GM21526 (cell line): Measurements from ENCODE around the gene TMEM87B.

ENCODE experiments used
- ATAC-seq: cut with Tn5 transposase; IDR thresholded peaks from one replicate; pipeline ENCODE4 v1.9.1; 2021; ENCODE audit warnings: moderate library complexity; ENCODE audit not compliant: unreplicated experiment, low FRiP score

TMEM87B gene, protein sequence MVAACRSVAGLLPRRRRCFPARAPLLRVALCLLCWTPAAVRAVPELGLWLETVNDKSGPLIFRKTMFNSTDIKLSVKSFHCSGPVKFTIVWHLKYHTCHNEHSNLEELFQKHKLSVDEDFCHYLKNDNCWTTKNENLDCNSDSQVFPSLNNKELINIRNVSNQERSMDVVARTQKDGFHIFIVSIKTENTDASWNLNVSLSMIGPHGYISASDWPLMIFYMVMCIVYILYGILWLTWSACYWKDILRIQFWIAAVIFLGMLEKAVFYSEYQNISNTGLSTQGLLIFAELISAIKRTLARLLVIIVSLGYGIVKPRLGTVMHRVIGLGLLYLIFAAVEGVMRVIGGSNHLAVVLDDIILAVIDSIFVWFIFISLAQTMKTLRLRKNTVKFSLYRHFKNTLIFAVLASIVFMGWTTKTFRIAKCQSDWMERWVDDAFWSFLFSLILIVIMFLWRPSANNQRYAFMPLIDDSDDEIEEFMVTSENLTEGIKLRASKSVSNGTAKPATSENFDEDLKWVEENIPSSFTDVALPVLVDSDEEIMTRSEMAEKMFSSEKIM

GRCh38 chr2:112054847-112055729, at the start of gene TMEM87B:
TSS of gene TMEM87B (plus strand) at chr2:112055269. CDS start at chr2:112055592, 323 bp downstream.
- ATAC-seq = peak; percentile 55

GRCh38 chr2:112005406-112006075, 49.5 kb upstream of the TMEM87B start:
- ATAC-seq = no peak

- ATAC-seq = no peak
These were observed 49.0 kb upstream of the TMEM87B start for GRCh38 chr2:112006076-112006410.

DNA sequence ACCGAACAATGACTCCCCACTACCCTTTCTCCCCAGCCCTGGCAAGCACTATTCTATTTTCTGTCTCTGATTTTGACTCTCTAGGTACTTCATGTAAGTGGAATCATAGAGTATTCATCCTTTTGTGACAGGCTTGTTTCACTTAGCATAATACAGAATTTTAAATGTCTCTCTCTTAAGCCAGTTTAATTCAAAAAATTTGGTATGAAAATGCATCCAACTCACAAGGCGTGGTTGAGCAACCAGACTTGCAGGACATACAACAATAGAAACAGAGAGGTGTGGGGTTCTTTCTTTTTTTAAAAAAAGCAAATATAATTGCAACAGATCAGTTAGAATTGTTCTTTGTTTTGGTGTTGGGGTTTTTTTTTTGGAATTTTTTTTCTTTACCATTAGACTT, 47.6 kb upstream of the TMEM87B start:
- ATAC-seq = no peak

DNA sequence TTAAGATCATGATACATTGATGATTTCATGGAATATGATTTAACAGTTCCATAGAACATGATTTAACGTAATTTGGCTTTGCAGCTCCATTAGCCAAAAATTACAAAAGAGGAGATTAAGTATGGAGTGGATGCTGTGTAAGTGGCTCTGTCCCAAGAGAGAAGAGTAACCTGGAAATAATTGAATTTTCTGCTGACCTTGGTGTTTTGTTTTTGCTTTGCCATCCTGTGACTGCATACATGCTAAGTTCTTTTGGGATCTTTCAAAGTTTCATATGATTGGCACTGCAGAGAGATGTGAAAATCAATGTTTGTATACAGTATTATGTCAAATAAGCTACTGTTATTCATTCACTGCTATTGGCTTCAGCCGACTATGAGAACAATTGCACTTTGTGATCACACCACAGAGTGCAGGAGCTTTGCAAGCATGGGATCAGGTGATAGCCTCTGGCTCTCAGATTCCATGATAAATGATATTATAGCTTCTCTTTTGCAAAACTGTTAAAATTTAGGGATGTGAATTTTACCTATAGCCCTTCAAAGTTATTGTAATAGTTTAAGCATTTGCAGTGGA, 46.1 kb upstream of the TMEM87B start:
- ATAC-seq = no peak

- no peak for ATAC-seq
These were observed 44.3 kb upstream of the TMEM87B start for GRCh38 chr2:112010751-112011150.

GRCh38 chr2:112012556-112012955, 42.5 kb upstream of the TMEM87B start:
- no peak for ATAC-seq

DNA sequence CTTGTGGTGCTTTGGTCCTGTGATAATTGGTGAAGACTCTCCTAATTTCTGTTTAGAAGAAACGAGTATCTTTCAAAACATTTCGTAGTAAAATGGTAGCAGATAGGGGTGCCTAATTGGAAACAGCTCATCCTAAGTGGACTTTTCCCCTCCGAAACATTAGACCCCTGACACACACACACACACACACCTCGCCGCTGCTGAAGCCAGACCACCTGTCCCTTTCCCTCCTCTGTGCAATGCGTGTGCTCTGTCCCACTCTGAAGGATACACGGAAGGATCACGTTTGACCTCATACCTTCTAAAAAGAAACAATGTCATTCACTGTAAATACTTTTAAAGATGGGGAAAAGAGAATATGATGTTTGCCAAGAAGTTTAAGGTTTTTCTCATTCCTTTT, 36.2 kb upstream of the TMEM87B start:
- no peak for ATAC-seq

GRCh38 chr2:112019569-112019982, 35.5 kb upstream of the TMEM87B start:
- ATAC-seq = no peak

- ATAC-seq = no peak
These were observed 34.5 kb upstream of the TMEM87B start for GRCh38 chr2:112020561-112020960.

DNA sequence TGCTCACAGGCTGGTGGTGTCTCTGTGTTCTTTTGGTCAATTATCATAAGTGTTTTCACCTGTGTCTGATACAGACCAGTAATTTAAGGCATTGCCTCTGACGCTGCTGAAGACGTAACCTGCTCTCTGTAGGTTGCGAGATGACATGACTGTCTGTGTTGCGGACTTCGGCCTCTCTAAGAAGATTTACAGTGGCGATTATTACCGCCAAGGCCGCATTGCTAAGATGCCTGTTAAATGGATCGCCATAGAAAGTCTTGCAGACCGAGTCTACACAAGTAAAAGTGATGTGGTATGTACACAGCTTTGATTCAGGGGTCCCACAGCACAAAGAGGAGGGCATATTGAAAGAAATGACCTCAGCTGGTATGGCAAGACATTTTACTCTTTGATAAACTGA, 33.8 kb upstream of the TMEM87B start:
- no peak for ATAC-seq

- ATAC-seq = no peak
These were observed 33.3 kb upstream of the TMEM87B start for GRCh38 chr2:112021781-112022231.

DNA sequence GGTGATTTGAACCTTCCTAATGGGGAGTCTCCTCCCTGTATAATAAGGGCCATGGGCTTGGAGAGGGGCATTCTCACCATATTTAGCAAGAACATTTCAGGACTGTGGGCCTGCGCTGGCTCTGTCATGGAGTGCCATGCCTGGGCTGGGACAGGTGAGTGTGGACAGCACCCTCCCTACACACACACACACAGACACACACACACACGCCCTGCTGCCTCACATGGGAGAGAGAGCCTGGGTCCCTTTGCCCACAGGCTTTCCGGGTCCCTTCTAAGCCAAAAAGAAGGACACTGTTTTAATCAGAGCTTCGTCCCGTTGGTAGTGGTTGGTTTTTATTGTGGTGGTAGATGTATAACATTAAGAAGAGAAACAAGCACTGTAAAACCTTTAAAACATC, 31.4 kb upstream of the TMEM87B start:
- no peak for ATAC-seq

DNA sequence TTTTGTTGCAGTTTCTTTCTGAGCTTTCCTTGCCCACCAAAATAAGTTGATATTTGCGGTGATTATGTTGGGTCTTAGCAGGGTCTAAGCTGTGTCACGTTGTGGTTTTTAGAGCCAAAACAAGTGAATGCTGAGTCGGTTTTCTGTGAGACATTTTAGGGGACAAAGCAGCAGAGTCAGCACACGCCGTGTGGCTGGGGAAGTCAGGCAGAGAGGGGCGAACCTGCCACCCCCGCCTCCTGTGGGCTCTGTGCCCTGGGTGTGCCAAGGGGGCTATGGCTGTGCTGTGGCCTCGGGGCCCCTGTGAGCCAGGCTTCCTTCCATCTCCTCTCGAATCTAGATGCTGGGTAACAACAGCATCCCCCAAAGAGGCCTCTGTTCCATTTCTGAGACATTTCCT, 30.8 kb upstream of the TMEM87B start:
- ATAC-seq = no peak

DNA sequence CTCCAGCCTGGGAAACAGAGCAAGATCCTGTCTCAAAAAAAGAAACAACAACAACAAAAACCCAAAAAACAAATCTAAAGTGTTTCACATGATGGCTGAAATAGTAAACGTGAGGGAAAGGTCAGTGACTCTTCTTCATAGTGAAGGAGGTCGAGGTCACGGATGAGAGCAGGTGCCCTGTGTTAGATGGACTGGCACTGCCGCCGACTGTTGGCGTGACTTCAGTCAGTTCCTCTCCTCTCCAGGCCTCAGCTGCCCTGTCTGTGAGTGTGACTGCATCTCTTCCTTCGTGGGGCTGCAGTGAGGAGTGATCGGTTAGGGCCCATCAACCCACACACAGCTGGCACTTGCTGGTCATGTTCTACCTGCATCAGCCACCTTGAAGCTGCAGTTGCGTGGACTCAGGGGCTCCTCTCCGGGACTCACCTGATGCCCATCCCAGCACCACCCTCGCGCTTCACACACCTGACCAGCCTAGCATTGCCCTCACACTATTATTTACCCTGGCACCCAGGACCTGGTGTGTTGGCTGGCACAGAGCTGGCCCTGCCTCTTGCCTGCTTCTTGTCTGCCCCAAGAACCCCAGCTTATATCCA, 30.1 kb upstream of the TMEM87B start:
- ATAC-seq = no peak

GRCh38 chr2:112026509-112026908, 28.6 kb upstream of the TMEM87B start:
- ATAC-seq = no peak

DNA sequence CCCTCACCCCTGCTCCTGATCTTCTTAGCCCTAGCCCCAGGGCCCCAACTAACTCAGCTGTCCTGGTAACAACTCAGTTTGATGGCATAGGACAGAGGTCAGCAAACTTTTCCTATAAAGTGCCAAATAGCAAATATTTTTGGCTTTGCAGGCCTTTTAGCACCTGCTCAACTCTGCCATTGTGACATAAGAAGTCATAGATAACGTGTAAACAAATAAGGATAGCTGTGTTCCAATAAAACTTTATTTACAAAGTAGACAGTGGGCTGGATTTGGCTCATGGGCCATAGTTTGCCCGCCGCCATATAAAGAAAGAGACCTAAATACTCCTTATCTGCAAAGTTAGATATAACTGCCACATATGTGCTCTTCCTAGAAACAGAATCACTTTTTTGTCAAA, 27.3 kb upstream of the TMEM87B start:
- no peak for ATAC-seq

DNA sequence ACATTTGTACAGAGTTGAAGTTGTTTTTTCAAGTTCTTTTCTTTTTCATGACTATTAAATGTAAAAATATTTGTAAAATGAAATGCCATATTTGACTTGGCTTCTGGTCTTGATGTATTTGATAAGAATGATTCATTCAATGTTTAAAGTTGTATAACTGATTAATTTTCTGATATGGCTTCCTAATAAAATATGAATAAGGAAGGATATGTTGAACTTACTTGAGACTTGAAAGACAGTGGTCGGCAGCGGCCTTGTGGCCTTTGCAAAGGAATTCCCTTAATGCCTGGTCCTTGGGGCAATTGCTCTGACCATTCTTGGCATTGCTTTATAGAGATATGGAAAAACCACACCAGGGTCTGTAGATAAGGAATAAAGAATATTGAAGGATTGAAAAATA, 25.9 kb upstream of the TMEM87B start:
- no peak for ATAC-seq

DNA sequence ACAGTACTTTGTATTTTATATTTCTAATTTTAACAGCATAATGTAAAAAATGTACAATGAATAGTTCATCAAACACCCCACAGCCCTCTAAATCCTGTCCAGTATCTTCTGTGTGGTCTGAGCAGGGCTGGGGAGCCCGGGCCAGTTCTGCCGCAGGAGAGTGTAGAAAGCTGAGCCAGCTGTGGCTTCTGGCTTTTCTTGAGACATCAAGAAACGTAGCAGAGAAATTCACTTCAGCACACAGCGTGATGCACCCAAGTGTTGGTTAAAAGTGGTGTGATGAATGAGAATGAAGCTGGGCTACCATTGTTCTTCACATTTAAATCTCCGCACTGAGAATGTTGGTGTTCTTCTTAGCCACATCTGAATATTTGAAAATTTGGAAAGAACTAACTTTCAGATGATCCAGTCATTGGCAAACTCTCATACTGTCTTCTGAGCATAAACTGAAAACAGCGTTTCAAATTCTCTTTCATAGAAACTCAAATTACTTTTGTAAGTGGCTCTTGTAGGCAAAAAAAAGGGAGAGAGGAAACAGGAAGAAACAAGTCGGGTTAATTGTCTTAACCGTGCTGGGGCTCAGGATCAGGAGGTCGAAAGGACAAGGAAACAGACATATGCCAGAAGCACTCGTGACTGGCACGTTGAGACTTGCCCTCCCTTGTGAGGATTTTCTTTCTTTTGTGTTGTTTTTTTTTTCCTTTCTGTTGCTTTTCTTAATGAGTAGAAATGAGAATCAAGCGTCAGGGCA, 23.4 kb upstream of the TMEM87B start:
- ATAC-seq = no peak
